Esophagus muscularis mucosa (tissue), 3 donors: Measurements from ENCODE around the gene DOK6.

Experiments used
- CTCF ChIP-seq, 3 experiments: fragments of 200-600 bp in 2 of 3; fragments of 450-650 bp in 1 of 3; sonication (generic) in 2 of 3; IDR thresholded peaks; one replicate each; pipeline ENCODE4 v1.5.1; 2017 to 2019; ENCODE audit warnings: antibody characterized with exemption in 3 of 3, mild to moderate bottlenecking in 2 of 3, moderate library complexity in 1 of 3
- POLR2A ChIP-seq: fragments of 450-650 bp; IDR thresholded peaks from one replicate; pipeline ENCODE4 v1.6.1; 2017; ENCODE audit warnings: antibody characterized with exemption, moderate library complexity, mild to moderate bottlenecking, low read depth
- POLR2AphosphoS5 ChIP-seq, 2 donors: sonication (generic); formaldehyde crosslinking; IDR thresholded peaks; one replicate each; pipeline ENCODE4 v1.6.1; 2017; ENCODE audit warnings: antibody characterized with exemption in 2 of 2

GRCh38 chr18:69889009-69889408 is 488.3 kb downstream of the DOK6 start:
- TF ChIP-seq CTCF (IDR thresholded peaks at IDR 0.05) (no peak), POLR2AphosphoS5 (IDR thresholded peaks at IDR 0.05) (no peak), POLR2A (no peak)
